Sigmoid colon (tissue), 7 donors: ENCODE data around the gene BET1. TPM values are rescaled to one million over a fixed set of nuclear protein-coding genes. Genes with fewer than 3 reads are reported as not detected.

Experiments
- DNase-seq: peaks from one replicate; pipeline ENCODE4 v3.0.0-alpha.2; 2019
- H3K27ac ChIP-seq, 4 donors: fragments of 200-600 bp; sonication (generic); one replicate each; pipeline ENCODE4 v1.5.1; 2016 to 2019; ENCODE audit warnings: mild to moderate bottlenecking in 1 of 4
- H3K27me3 ChIP-seq, 3 donors: fragments of 200-600 bp; sonication (generic); one replicate each; pipeline ENCODE4 v1.5.1; 2019; ENCODE audit warnings: mild to moderate bottlenecking in 1 of 3
- H3K36me3 ChIP-seq, 4 donors: fragments of 200-600 bp; sonication (generic); one replicate each; pipeline ENCODE4 v1.5.1; 2016 to 2019
- H3K4me1 ChIP-seq, 4 donors: fragments of 200-600 bp; sonication (generic); one replicate each; pipeline ENCODE4 v1.5.1; 2017 to 2019
- H3K4me3 ChIP-seq, 4 donors: fragments of 200-600 bp; sonication (generic); one replicate each; pipeline ENCODE4 v1.5.1; 2017 to 2019; ENCODE audit warnings: mild to moderate bottlenecking in 2 of 4, moderate library complexity in 1 of 4
- H3K9me3 ChIP-seq, 4 donors: fragments of 200-600 bp in 3 of 4; sonication (generic) in 3 of 4; one replicate each; pipeline versions ENCODE4 v1.5.1 to v1.6.1; 2013 to 2019
- EP300 ChIP-seq, 4 donors: sonication (generic); formaldehyde crosslinking; IDR thresholded peaks; one replicate each; pipeline ENCODE4 v1.6.1; 2017; ENCODE audit warnings: antibody characterized with exemption in 4 of 4
- POLR2A ChIP-seq, 2 donors: fragments of 450-650 bp; IDR thresholded peaks; one replicate each; pipeline ENCODE4 v1.6.1; 2016; ENCODE audit warnings: antibody characterized with exemption in 2 of 2, mild to moderate bottlenecking in 2 of 2, moderate library complexity in 2 of 2
- POLR2AphosphoS5 ChIP-seq, 4 donors: sonication (generic); formaldehyde crosslinking; IDR thresholded peaks; one replicate each; pipeline ENCODE4 v1.6.1; 2017; ENCODE audit warnings: antibody characterized with exemption in 4 of 4
- WGBS, 2 donors: extraction: QIAGEN DNeasy Blood & Tissue Kit; methylation state at CpG; one replicate each; pipeline ENCODE4 v1.1.7; 2013; 5-methylcytosine and 5-hydroxymethylcytosine counted together
- intact Hi-C: fragments of 100-400 bp; cut with DNase I; formaldehyde crosslinking; loops from one replicate; pipeline ENCODE4 v1.15.1; 2023
- polyA plus RNA-seq, 3 donors: library from polyadenylated mRNA; stranded (reverse); fragments of 200-250 nt; gene quantifications; one replicate each; pipeline ENCODE4 v1.2.3, GENCODE V29; 2013
- total RNA-seq, 4 donors: library from RNA; depleted of rRNA; stranded (reverse); fragments of >200 nt; gene quantifications; one replicate each; pipeline ENCODE4 v1.1.0, GENCODE V29; 2016
- TF ChIP-seq, protein P1 (sequence below), 4 experiments: fragments of 450-650 bp in 3 of 4; fragments of 200-600 bp in 1 of 4; IDR thresholded peaks; one replicate each; pipeline ENCODE4 v1.5.1; 2016 to 2019; ENCODE audit warnings: antibody characterized with exemption in 4 of 4, mild to moderate bottlenecking in 3 of 4, moderate library complexity in 2 of 4
- donor health status: healthy with polysubstance abuse.
- donor health status: Bipolar disorder and iron deficiency.
- donor health status: healthy.

The BET1 gene
- total and polyA plus RNA-seq, 7 donors = 16.9 to 38.1 (median 27.0) TPM

DNA sequence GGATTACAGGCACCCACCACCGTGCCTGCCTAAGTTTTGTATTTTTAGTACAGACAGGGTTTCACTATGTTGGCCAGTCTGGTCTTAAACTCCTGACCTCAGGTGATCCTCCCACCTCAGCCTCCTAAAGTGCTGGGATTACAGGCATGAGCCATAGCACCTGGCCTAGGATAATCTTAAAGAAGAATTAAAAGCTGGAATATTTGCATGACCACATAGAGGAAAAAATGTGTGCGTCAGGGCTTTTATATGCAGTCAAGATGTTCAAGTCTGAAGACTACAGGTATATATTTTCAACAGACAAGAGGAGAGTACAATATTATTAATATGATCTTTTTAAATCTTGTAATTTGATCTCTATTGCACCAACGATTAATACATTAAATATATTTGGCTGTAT lies 43.2 kb downstream of the BET1 start:
- no peaks in the 10 kb centered on the region for H3K36me3 ChIP-seq
- H3K27me3 ChIP-seq = no peaks in the 10 kb centered on the region
- WGBS, 2 donors = 92% methylated on average over 3 of the region's 3 CpGs
- TF ChIP-seq, protein P1, sequence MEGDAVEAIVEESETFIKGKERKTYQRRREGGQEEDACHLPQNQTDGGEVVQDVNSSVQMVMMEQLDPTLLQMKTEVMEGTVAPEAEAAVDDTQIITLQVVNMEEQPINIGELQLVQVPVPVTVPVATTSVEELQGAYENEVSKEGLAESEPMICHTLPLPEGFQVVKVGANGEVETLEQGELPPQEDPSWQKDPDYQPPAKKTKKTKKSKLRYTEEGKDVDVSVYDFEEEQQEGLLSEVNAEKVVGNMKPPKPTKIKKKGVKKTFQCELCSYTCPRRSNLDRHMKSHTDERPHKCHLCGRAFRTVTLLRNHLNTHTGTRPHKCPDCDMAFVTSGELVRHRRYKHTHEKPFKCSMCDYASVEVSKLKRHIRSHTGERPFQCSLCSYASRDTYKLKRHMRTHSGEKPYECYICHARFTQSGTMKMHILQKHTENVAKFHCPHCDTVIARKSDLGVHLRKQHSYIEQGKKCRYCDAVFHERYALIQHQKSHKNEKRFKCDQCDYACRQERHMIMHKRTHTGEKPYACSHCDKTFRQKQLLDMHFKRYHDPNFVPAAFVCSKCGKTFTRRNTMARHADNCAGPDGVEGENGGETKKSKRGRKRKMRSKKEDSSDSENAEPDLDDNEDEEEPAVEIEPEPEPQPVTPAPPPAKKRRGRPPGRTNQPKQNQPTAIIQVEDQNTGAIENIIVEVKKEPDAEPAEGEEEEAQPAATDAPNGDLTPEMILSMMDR (IDR thresholded peaks at IDR 0.05) = no peak
- no peak for TF ChIP-seq POLR2A (IDR thresholded peaks at IDR 0.05)
- no peak for TF ChIP-seq EP300 (IDR thresholded peaks at IDR 0.05)
- TF ChIP-seq POLR2AphosphoS5 (IDR thresholded peaks at IDR 0.05) = no peak
- H3K4me3 ChIP-seq = no peak overlapping the region
- H3K9me3 ChIP-seq = no peaks in the 10 kb centered on the region
- DNase-seq = no peak
- no peaks in the 10 kb centered on the region for H3K4me1 ChIP-seq
- no peak overlapping the region for H3K27ac ChIP-seq
- intact Hi-C loops = no loop called here

- no peak overlapping the region for H3K27ac ChIP-seq
- TF ChIP-seq POLR2A (IDR thresholded peaks at IDR 0.05) (no peak), POLR2AphosphoS5 (IDR thresholded peaks at IDR 0.05) (no peak), EP300 (IDR thresholded peaks at IDR 0.05) (no peak)
- TF ChIP-seq, protein P1 (IDR thresholded peaks at IDR 0.05) = no peak
- H3K27me3 ChIP-seq = no peaks in the 10 kb centered on the region
- 82 to 89% methylated on average over 3 of the region's 3 CpGs for WGBS, 2 donors
- intact Hi-C loops = no loop called here
- no peaks in the 10 kb centered on the region for H3K4me1 ChIP-seq
- no peak overlapping the region for H3K4me3 ChIP-seq
- no peak for DNase-seq
- no peaks in the 10 kb centered on the region for H3K36me3 ChIP-seq
- H3K9me3 ChIP-seq = no peaks in the 10 kb centered on the region
Observed at GRCh38 chr7:93958651-93959050, 45.5 kb downstream of the BET1 start.

GRCh38 chr7:93958216-93958615 lies 45.9 kb downstream of the BET1 start:
- 88 to 90% methylated on average over 3 of the region's 3 CpGs for WGBS, 2 donors
- intact Hi-C loops = no loop called here
- Histone ChIP-seq H3K4me1 (no peaks in the 10 kb centered on the region), H3K27ac (no peak overlapping the region), H3K4me3 (no peak overlapping the region), H3K9me3 (no peaks in the 10 kb centered on the region), H3K27me3 (no peaks in the 10 kb centered on the region), H3K36me3 (no peaks in the 10 kb centered on the region)
- no peak for DNase-seq
- TF ChIP-seq POLR2AphosphoS5 (IDR thresholded peaks at IDR 0.05) = no peak
- TF ChIP-seq, protein P1 (IDR thresholded peaks at IDR 0.05) = no peak
- no peak for TF ChIP-seq POLR2A (IDR thresholded peaks at IDR 0.05)
- TF ChIP-seq EP300 (IDR thresholded peaks at IDR 0.05) = no peak

DNA sequence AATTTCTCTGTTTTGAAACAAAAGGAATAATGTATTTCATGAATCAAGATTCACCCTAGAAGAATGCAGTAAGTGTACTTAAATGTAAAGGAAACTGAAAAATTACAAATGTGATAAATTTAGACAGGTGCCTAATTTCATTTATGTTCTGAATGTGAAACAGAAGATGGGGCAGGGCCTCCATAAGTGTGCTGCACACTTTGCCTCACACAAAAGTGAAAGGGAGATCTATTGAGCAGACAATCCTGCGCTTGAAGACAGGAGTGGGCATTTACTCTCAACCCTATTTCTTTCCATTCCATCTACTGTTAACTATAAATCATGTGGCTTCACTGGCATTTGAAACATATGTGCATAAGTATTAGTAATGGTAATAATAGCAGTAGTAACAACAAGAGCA lies 46.4 kb downstream of the BET1 start:
- no peaks in the 10 kb centered on the region for H3K9me3 ChIP-seq
- intact Hi-C loops = no loop called here
- DNase-seq = no peak
- H3K27me3 ChIP-seq = no peaks in the 10 kb centered on the region
- H3K36me3 ChIP-seq = no peaks in the 10 kb centered on the region
- no peak for TF ChIP-seq POLR2A (IDR thresholded peaks at IDR 0.05)
- TF ChIP-seq, protein P1 (IDR thresholded peaks at IDR 0.05) = no peak
- no peak for TF ChIP-seq POLR2AphosphoS5 (IDR thresholded peaks at IDR 0.05)
- no peak for TF ChIP-seq EP300 (IDR thresholded peaks at IDR 0.05)
- H3K27ac ChIP-seq = no peak overlapping the region
- no peak overlapping the region for H3K4me3 ChIP-seq
- H3K4me1 ChIP-seq = no peaks in the 10 kb centered on the region
- WGBS, 2 donors = 90 to 91% methylated on average over 1 of the region's 1 CpG

DNA sequence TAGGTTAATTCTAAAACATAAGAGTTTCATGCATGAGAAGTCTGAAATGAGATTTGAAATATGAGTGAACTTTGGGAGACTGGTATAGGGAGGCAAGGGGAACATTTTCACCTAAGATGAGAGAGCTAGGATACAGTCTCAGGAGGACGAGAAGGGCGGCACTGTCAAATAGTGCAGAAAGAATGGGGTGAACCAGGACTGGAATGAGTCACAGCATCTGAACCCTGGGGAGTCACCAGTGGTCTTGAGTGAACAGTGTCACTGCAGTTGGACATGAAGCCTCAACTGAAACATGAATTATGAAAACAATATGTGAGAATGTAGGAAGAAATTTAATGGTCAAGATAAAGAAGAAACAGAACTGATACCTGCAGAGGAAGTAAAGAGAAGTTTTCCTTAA lies 48.9 kb downstream of the BET1 start:
- no peak overlapping the region for H3K4me3 ChIP-seq
- DNase-seq = no peak
- H3K27ac ChIP-seq = no peak overlapping the region
- no peak for TF ChIP-seq POLR2AphosphoS5 (IDR thresholded peaks at IDR 0.05)
- no peak for TF ChIP-seq POLR2A (IDR thresholded peaks at IDR 0.05)
- TF ChIP-seq, protein P1 (IDR thresholded peaks at IDR 0.05) = no peak
- TF ChIP-seq EP300 (IDR thresholded peaks at IDR 0.05) = no peak
- H3K4me1 ChIP-seq = no peaks in the 10 kb centered on the region
- no peaks in the 10 kb centered on the region for H3K9me3 ChIP-seq
- no peaks in the 10 kb centered on the region for H3K27me3 ChIP-seq
- 88 to 91% methylated on average over 2 of the region's 2 CpGs for WGBS, 2 donors
- no peaks in the 10 kb centered on the region for H3K36me3 ChIP-seq
- intact Hi-C loops = no loop called here
